HG03139 (cell line): ENCODE measurements around the gene PTMS.

Experiments
- ATAC-seq: cut with Tn5 transposase; IDR thresholded peaks from one replicate; pipeline ENCODE4 v1.9.1; 2021; ENCODE audit not compliant: unreplicated experiment

PTMS gene

DNA sequence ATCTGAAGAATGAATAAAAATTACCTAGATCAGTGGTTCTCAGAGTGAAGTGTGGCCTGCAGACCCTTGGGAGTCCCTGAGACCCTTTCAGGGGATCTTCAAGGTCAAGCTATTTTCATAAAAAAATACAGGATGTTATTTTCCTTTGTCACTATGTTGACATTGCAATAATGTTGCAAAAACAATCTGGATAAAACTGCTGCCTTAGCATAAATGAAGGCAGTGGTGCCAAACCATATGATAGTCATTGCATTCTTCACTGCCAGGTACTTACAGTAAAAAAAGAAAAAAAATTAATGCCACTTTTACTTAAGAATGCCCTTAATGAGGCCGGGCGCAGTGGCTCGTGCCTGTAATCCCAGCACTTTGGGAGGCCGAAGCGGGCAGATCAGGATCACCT, 21.1 kb downstream of the PTMS start:
- ATAC-seq: no peak

DNA sequence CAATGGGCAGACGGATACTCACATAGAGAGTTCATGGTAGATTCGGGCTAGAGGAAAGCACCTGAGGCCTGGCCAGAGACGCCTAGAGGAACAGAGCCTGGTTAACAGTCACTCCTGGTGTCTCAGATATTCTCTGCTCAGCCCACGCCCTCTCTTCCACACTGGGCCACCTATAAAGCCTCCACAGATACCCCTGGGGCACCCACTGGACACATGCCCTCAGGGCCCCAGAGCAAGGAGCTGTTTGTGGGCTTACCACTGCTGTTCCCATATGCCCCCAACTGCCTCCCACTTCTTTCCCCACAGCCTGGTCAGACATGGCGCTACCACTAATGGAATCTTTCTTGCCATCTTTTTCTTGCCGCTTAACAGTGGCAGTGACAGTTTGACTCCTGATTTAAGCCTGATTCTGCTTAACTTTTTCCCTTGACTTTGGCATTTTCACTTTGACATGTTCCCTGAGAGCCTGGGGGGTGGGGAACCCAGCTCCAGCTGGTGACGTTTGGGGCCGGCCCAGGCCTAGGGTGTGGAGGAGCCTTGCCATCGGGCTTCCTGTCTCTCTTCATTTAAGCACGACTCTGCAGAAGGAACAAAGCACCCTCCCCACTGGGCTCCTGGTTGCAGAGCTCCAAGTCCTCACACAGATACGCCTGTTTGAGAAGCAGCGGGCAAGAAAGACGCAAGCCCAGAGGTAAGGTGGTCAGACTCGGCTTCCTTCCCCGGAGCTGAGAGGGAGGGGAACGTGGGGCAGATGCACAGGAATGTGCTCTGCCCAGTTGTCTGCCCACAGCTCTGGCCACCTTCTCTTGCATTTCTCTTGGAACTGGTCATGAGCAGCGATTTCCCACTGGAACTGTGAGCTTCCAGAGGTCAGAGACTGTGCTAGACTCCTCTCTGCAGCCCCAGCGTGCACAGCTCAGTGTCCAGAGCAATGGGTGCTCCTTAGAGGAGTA, 23.1 kb downstream of the PTMS start, which contains the start of gene CD4:
CD4 (plus strand) TSS at position 557 of the 953 bp plus-strand sequence. CDS start 10,611 bp downstream, outside the sequence.
- no peak for ATAC-seq

DNA sequence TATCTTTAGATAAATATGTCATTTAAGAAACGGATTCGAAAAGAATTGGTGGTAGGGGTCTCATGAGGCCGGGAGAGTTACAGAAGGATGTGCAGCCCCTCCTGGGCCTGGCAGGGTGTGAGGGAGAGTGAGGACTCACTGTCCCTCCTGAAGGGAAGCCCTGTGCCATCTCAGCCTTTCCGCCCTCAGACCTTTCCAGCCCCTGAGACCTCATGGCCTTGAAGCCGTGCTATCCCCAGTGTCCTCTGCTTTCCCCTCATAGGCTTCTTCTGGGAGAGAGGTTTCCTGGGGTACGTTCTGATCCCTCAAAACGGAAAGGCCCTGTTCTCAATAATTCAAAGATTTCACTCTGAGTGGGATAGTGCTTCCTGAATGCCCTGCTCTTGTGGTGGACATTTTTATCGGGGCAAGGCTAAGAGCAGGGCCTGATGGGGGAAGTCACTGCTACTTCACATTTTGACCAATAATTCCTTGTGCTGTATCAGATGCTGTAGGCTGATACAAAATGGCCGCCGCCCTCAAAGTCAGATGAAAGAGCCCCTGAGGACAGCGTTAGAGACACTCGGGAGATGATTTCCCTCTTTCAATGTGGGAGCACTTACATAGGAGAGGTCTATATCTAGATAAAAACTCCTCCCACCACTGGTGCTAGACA, 24.5 kb downstream of the PTMS start:
- ATAC-seq: no peak

DNA sequence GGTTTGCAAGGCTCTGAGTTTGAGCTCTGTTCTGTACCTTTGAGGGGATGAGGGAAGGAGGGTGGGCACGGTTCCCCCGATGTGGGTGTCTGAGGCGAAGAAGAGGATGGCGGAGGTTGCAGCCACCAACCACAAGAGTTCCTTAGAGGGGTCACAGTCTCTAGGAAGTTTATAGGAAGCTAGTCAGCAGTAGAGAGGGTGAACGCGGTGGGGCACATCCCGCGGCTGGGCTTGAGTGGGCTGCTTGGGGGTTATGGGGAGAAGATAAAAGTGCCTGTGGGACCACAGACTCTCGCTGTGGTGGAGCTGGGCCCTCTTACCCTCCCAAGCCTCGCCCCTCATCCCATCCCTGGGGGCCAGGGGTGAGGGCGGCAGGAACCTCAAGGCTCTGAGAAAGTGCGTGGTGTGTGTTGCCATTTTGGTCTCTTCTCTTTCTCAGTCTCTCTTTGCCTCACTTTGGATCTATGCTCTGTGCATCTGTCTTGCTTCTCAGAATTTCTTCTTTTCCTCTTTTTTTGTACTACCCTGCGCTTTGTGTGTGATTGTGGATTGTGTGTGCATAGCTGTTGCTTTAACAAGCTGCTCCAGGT, 25.9 kb downstream of the PTMS start:
- ATAC-seq: no peak

DNA sequence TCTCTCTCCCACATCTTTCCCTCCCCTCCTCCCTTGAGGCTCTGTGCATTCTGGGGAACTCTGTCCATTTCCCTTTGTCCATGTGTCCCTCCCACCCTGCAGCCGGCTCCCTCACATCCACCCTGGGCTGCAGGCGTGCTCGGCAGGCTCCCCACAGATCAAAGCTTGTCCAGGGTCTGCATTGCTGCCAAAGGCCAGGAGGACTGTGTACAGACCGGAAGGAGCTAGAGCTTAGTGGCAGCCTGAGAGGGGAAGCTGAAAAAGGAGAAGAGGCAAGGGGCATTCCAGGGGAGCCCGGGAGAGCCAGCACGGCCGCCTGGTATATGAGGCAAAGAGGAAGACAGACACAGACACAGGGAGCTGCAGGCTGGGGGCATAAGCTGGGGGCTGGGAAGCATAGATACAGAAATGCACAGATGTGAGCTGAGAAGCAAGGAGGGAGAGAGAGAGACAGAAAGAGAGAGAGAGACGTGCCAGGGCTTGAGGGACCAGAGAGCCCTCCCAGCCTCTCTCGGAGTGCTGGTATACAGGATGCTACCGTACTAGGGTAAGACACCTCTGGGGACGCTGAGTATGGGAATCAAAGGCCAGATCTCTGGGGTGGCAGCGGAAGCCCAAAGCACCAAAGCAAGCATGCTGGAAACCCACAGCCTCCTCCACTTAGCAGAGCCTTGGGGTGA, 26.5 kb downstream of the PTMS start:
- no peak for ATAC-seq

DNA sequence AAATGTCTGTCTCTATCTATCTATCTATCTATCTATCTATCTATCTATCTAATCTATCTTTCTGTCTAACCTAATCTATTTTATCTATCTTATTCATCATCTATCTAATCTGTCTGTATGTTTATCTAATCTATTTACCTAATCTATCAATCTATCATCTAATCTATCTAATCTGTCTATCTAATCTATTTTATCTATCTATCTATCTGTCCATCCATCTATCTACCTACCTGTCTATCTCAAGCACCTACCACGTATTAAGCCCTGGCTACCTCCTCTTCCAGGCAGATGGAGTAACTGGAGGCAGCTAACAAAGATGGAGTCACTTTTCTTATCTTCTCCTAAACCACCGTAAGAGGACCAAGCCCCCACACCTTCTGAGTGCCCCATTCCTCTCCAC, 28.9 kb downstream of the PTMS start:
- no peak for ATAC-seq

DNA sequence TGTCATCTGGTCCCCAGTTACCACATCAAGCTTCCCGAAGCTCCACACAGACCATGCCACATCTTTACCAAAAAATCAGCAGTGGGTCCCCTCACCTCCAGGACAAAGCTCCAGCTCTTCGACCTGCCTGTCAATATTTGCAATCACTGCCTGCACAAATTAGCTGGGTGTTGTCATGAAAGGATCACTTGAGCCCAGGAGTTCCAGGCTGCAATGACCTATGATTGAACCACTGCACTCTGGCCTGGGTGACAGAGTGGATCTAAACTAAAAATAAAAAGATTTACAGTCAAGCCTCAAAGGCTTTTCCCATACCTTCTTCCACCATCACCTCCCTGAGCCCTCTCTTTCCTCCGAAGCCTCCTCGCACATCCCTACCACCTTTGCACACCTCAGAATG, 30.4 kb downstream of the PTMS start:
- no peak for ATAC-seq

DNA sequence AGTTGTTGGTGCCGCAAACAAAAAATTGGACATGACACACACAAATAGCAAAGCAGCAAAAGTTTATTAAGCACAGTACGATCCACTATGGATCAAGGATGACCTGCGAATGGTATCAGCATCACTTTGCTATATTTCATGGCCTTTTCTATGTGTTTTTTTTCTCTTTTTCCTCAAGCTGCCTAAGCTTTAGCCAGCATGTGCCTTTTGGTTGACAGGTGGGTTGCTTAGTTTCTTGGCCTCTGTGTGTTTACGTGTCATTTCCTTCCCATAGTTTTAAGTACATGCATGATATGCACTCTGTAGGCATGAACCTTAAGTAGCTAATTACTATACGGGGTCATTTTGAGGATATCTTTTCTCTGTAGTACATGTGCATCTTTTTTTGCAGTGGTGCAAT, 33.0 kb downstream of the PTMS start:
- no peak for ATAC-seq

DNA sequence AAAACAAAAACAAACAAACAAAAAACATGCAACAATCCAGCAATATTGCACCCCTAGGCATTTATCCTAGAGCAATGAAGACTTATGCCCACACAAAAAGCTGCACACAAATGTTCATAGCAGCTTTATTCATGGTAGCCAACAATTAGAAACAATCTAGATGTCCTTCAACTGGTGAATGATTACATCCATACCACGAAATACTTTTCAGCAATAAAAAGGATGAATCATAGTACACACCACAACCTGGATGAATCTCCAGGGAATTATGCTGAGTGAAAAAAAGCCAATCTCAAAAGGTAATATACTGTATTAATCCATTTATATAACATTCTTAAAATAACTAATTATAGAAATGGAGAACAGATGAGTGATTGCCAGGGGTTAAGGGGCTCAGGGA, 41.0 kb downstream of the PTMS start:
- ATAC-seq: no peak

DNA sequence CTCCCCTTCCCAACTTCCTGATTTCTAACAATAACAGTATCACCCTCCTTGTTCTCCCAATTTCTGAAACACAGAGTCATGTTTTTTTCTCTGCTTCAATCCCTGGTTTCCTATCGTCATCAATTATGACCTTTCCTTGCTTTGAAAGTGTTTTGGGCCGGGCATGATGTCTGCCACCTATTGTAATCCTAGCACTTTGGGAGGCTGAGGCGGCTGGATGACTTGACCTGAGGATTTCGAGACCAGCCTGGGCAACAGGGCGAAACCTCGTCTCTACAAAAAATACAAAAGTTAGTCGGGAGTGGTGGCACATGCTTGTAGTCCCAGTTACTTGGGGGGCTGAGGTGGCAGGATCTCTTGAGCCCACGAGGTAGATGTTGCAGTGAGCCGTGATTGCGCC, 42.9 kb downstream of the PTMS start:
- ATAC-seq: no peak

DNA sequence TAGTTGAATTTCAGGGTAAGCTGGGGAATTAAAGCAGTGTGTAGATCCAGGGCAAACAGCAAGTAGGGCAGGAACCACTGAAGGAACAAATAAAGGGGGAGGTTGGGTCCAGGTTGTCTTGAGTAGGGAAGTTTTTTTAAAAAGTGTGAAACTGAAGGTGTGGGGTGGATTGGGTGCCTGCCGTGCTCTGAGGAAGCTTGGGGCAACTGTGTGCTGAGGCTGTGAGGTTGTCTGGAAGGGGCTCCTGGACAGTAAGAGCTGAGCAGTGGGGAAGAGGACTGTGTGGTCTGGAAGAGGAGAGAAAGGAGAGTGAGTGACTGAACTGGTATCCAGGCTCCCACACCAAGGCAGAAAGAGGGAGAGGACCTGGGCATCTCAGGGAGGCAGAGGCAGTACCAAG, 44.6 kb downstream of the PTMS start:
- no peak for ATAC-seq

DNA sequence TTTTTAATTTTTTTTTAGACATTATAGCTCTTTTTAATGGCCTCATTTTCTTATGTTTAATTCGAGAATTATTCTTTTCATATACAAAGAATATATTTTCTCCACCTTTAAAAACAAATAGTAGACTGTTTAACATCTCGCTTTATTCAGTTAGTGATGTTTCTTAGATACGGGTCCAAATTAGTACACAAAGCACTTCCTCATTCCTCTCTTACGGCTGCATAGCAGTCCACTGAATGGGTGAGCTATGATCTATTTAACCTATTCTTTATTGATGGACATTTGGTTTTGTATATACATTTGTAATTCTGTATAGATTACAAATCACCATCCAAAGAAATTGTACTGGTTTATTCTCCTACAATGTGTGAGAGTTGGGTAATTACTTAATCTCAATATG, 47.2 kb downstream of the PTMS start:
- ATAC-seq: no peak

DNA sequence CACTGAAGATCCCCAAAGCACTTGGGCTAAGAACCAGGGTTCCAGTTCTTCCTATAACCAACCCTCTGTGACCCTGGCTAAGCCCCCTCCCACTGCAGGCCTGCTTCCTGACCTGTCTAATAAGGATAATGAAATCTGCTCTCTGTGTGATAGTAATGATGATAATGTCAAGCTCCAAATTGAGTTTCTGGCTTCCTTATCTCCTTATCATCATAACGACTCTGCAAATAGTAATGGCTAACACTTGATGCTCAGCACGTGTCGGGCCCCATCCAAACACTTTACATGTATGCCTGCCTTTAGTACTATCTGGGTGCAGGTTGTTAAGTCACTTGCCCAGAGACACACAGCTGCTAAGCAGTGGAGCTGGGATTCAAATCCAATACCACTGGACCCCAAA, 50.4 kb downstream of the PTMS start:
- ATAC-seq: no peak

DNA sequence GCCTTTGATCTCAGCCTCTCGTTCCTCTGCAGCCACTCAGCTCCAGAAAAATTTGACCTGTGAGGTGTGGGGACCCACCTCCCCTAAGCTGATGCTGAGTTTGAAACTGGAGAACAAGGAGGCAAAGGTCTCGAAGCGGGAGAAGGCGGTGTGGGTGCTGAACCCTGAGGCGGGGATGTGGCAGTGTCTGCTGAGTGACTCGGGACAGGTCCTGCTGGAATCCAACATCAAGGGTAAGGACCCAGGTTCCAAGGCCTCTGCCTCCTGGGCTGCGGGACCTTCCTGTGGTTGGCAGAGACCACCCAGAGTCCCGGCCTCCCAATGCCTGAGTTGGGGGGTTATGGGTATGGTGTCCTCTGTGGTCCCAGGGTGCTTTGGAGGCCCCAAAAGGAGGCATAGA, 50.9 kb downstream of the PTMS start:
- ATAC-seq: no peak

DNA sequence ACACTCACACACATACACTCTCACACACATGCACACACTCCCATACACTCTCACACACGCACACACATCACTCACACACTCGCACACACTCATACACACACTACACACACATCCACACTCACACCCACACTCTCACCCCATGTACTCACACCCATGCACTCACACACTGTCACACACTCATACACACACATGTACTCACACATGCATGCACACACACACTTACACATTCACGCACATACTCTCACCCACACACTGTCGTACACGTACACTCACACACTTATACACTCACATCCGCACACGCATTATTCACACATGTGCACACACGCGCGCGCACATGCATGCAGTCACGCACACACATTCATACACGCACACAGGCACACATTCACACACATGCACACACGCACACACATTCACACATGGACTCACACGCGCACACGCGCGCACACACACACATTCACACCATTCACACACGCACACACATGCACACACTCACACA, 51.5 kb downstream of the PTMS start:
- no peak for ATAC-seq

DNA sequence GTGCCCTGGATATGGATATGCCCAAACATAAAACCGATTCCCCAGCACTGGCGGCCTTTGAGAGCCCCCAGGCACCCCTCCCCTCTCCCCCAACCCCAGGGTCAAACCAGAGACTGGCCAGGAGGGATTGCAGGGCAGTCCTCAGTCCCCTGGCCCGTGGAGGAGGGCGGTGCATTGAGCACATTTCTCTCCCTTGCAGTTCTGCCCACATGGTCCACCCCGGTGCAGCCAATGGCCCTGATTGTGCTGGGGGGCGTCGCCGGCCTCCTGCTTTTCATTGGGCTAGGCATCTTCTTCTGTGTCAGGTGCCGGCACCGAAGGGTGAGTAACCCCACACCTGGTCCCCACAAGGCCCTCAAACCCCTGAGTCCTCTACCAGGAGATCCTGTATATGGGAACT, 52.1 kb downstream of the PTMS start:
- no peak for ATAC-seq

DNA sequence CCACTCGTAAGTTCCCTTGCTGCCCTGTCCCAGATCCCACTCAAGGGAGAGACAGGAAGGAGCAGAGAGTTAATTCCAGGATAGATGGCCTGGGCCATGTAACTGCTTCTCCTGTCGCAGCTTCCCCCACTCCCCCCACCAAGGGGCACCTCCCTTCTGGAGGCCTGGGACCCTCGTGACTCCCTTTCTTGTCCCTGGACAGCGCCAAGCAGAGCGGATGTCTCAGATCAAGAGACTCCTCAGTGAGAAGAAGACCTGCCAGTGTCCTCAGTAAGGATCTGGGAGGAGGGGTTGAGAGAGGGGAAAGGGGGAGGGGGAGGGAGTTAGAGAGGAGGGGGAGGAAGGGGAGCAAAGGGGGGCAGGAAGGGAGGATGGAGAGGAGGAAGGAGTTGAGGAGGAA, 52.5 kb downstream of the PTMS start:
- ATAC-seq: no peak

DNA sequence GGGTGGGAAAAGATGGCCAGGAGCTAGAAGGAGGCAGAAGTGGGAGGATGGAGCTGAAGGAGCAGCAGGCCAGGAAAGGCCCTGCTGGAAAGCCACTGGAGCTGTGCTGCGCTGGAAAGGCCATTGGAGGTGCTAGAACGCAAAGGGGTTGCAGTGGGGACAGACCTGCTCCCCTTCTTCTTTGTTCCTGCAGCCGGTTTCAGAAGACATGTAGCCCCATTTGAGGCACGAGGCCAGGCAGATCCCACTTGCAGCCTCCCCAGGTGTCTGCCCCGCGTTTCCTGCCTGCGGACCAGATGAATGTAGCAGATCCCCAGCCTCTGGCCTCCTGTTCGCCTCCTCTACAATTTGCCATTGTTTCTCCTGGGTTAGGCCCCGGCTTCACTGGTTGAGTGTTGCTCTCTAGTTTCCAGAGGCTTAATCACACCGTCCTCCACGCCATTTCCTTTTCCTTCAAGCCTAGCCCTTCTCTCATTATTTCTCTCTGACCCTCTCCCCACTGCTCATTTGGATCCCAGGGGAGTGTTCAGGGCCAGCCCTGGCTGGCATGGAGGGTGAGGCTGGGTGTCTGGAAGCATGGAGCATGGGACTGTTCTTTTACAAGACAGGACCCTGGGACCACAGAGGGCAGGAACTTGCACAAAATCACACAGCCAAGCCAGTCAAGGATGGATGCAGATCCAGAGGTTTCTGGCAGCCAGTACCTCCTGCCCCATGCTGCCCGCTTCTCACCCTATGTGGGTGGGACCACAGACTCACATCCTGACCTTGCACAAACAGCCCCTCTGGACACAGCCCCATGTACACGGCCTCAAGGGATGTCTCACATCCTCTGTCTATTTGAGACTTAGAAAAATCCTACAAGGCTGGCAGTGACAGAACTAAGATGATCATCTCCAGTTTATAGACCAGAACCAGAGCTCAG, 53.2 kb downstream of the PTMS start:
- no peak for ATAC-seq

DNA sequence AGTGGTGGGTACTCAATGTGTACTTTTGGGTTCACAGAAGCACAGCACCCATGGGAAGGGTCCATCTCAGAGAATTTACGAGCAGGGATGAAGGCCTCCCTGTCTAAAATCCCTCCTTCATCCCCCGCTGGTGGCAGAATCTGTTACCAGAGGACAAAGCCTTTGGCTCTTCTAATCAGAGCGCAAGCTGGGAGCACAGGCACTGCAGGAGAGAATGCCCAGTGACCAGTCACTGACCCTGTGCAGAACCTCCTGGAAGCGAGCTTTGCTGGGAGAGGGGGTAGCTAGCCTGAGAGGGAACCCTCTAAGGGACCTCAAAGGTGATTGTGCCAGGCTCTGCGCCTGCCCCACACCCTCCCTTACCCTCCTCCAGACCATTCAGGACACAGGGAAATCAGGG, 54.0 kb downstream of the PTMS start:
- ATAC-seq: no peak
